ENCODE results near the gene CCL13.

Gene CCL13

DNA sequence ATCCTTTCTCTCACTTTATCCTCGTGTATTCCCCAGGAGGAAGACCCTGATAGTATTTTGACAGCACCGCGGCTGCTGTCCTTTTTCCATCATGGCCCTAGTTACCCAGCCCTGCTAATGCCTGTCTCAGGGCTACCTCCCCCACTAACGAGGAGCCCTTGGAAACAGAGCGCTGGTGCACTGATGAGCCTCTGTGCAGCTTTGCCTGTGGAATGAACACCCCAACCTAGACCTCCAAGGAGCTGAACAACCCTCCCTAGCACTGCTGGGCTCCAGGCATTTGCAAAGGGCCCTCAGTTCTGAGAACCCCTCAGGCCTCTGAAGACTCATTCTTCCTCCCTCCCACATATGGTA, 30.0 kb downstream of the CCL13 start:
- TF ChIP-seq, protein P1, sequence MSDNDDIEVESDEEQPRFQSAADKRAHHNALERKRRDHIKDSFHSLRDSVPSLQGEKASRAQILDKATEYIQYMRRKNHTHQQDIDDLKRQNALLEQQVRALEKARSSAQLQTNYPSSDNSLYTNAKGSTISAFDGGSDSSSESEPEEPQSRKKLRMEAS (IDR thresholded peaks at IDR 0.05): no peak
- no peak for TF ChIP-seq CREB1 (IDR thresholded peaks at IDR 0.05; ENCODE audit: low read depth)
- TF ChIP-seq CEBPB (IDR thresholded peaks at IDR 0.05): no peak
- TF ChIP-seq, protein P2, sequence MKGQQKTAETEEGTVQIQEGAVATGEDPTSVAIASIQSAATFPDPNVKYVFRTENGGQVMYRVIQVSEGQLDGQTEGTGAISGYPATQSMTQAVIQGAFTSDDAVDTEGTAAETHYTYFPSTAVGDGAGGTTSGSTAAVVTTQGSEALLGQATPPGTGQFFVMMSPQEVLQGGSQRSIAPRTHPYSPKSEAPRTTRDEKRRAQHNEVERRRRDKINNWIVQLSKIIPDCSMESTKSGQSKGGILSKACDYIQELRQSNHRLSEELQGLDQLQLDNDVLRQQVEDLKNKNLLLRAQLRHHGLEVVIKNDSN (IDR thresholded peaks at IDR 0.05): no peak
- TF ChIP-seq YY1 (IDR thresholded peaks at IDR 0.05; ENCODE audit: low read depth): no peak
- no peak for TF ChIP-seq EGR1 (IDR thresholded peaks at IDR 0.05)
- TF ChIP-seq, protein P3, sequence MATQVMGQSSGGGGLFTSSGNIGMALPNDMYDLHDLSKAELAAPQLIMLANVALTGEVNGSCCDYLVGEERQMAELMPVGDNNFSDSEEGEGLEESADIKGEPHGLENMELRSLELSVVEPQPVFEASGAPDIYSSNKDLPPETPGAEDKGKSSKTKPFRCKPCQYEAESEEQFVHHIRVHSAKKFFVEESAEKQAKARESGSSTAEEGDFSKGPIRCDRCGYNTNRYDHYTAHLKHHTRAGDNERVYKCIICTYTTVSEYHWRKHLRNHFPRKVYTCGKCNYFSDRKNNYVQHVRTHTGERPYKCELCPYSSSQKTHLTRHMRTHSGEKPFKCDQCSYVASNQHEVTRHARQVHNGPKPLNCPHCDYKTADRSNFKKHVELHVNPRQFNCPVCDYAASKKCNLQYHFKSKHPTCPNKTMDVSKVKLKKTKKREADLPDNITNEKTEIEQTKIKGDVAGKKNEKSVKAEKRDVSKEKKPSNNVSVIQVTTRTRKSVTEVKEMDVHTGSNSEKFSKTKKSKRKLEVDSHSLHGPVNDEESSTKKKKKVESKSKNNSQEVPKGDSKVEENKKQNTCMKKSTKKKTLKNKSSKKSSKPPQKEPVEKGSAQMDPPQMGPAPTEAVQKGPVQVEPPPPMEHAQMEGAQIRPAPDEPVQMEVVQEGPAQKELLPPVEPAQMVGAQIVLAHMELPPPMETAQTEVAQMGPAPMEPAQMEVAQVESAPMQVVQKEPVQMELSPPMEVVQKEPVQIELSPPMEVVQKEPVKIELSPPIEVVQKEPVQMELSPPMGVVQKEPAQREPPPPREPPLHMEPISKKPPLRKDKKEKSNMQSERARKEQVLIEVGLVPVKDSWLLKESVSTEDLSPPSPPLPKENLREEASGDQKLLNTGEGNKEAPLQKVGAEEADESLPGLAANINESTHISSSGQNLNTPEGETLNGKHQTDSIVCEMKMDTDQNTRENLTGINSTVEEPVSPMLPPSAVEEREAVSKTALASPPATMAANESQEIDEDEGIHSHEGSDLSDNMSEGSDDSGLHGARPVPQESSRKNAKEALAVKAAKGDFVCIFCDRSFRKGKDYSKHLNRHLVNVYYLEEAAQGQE (IDR thresholded peaks at IDR 0.05; ENCODE audit: low read depth): no peak
- no peak for TF ChIP-seq TCF12 (IDR thresholded peaks at IDR 0.05; ENCODE audit: low read depth)
- TF ChIP-seq NFIC (IDR thresholded peaks at IDR 0.05): no peak
- TF ChIP-seq TAF1 (IDR thresholded peaks at IDR 0.05; ENCODE audit: low read depth): no peak
- no peak for TF ChIP-seq FOXM1 (IDR thresholded peaks at IDR 0.05; ENCODE audit: borderline replicate concordance, low read depth)
- no peak for TF ChIP-seq RAD21 (IDR thresholded peaks at IDR 0.05; ENCODE audit: low read depth)
- no peak for TF ChIP-seq ZBTB7A (IDR thresholded peaks at IDR 0.05; ENCODE audit: low read depth)
- no peak for TF ChIP-seq EP300 (IDR thresholded peaks at IDR 0.05; ENCODE audit: borderline replicate concordance)
- no peak for TF ChIP-seq TEAD4 (IDR thresholded peaks at IDR 0.05)

DNA sequence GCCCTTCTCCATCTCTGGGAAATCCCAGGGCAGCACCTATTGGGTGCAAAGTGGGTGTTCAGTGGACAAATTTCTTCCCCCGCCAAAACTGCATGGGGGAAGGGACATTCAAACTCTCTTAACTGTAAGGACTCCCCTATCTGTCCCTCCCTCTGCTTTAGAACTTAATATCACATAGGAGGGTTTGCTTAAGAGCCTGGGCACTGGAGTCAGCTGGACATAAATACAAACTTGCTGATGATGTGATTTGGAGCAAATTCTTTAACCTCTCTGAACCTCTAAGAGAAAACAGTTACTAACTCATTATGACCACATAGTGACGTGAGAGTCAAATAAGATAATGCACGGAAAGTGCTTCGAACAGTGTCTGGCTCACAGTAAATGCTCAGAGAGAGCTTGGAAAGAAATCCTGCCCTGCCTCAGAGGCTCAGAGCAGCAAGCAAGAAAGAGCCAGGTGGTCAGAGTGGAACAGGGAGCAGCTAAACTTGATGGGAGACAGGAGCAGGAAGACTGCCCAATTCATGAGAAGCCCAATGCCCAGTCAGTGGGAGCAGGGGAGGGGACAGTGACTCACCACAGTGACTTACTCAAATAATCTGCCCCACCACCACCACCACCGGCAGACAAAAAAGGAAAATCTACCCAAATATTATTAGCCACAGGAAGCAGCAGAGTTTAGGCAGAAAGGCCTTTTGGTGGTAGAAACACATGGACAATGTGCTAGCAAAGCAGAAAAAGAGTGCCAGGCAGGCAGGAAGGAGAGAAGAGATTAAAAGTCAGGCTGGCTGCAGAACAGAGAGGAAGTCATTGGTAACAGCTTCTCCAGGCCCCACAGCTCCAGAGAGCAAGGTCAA, 30.6 kb downstream of the CCL13 start:
- TF ChIP-seq EGR1 (IDR thresholded peaks at IDR 0.05) (no peak), TCF12 (IDR thresholded peaks at IDR 0.05; ENCODE audit: low read depth) (no peak), ZBTB7A (IDR thresholded peaks at IDR 0.05; ENCODE audit: low read depth) (no peak), YY1 (IDR thresholded peaks at IDR 0.05; ENCODE audit: low read depth) (no peak), EP300 (IDR thresholded peaks at IDR 0.05; ENCODE audit: borderline replicate concordance) (no peak), CREB1 (IDR thresholded peaks at IDR 0.05; ENCODE audit: low read depth) (no peak), NFIC (IDR thresholded peaks at IDR 0.05) (no peak), TAF1 (IDR thresholded peaks at IDR 0.05; ENCODE audit: low read depth) (no peak), CEBPB (IDR thresholded peaks at IDR 0.05) (no peak), RAD21 (IDR thresholded peaks at IDR 0.05; ENCODE audit: low read depth) (no peak), FOXM1 (IDR thresholded peaks at IDR 0.05; ENCODE audit: borderline replicate concordance, low read depth) (no peak), TEAD4 (IDR thresholded peaks at IDR 0.05) (no peak)
- TF ChIP-seq, protein P3 (IDR thresholded peaks at IDR 0.05; ENCODE audit: low read depth): no peak
- TF ChIP-seq, protein P1 (IDR thresholded peaks at IDR 0.05): no peak
- TF ChIP-seq, protein P2 (IDR thresholded peaks at IDR 0.05): no peak

DNA sequence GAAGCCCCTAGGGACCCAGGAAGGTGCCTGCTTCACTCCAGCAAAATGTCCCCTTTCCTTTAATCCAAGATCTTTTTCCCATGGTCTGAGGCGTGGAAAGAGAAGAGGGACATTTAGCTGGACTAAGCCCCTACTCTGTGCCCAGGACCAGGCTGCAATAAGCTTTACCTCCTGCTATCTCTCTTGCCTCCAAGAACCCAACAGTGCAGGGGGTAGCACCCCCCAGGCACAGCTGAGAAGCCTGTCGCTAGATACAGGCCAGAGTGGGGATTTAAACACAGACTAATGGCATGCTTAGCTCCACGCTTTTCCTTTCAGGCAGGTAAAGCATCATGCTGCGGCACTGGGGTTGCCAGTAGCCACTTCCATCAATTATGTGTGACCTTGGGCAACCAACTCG, 31.3 kb downstream of the CCL13 start:
- TF ChIP-seq NFIC (IDR thresholded peaks at IDR 0.05) (no peak), TEAD4 (IDR thresholded peaks at IDR 0.05) (no peak)

DNA sequence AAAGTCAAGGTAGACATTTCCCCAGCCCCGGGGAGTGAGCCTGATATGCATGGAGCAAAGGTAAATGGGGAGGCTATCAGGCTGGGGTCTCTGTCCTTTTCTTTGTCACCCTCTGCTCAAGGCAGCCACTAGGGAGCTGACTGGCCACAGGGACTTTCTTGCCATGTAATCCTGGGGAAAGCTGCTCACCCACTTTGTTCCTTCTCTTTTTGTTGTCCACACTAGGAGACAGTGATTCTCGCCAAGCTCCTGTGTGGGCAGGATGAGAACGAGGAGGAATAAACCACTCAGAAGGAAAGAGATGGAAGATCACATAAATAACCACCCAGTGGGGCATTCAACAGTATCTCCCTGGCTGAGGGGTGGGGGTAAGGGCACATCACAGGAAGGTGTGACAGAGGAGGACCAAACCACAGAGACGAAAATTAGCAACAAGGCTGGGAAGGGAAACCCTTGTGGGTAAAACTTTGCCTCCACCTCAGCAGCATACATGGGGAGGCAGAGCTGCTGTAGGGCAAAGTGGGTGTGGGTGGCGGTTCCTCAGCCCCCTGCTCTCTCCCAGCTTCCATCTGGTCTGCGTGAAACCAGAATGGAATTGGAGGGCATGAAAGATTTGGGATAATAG, 33.0 kb downstream of the CCL13 start:
- TF ChIP-seq ZBTB7A (IDR thresholded peaks at IDR 0.05; ENCODE audit: low read depth): no peak
- no peak for TF ChIP-seq NFIC (IDR thresholded peaks at IDR 0.05)
- TF ChIP-seq EGR1 (IDR thresholded peaks at IDR 0.05): no peak
- no peak for TF ChIP-seq TAF1 (IDR thresholded peaks at IDR 0.05; ENCODE audit: low read depth)
- no peak for TF ChIP-seq FOXM1 (IDR thresholded peaks at IDR 0.05; ENCODE audit: borderline replicate concordance, low read depth)
- TF ChIP-seq, protein P2 (IDR thresholded peaks at IDR 0.05): no peak
- TF ChIP-seq, protein P1 (IDR thresholded peaks at IDR 0.05): no peak
- no peak for TF ChIP-seq EP300 (IDR thresholded peaks at IDR 0.05; ENCODE audit: borderline replicate concordance)
- no peak for TF ChIP-seq YY1 (IDR thresholded peaks at IDR 0.05; ENCODE audit: low read depth)
- no peak for TF ChIP-seq CEBPB (IDR thresholded peaks at IDR 0.05)
- TF ChIP-seq, protein P3 (IDR thresholded peaks at IDR 0.05; ENCODE audit: low read depth): no peak
- TF ChIP-seq RAD21 (IDR thresholded peaks at IDR 0.05; ENCODE audit: low read depth): no peak
- TF ChIP-seq CREB1 (IDR thresholded peaks at IDR 0.05; ENCODE audit: low read depth): no peak
- no peak for TF ChIP-seq TEAD4 (IDR thresholded peaks at IDR 0.05)
- no peak for TF ChIP-seq TCF12 (IDR thresholded peaks at IDR 0.05; ENCODE audit: low read depth)

All from Ishikawa (cell line).